GM12878 (cell line): Measurements from ENCODE around the gene KCNQ1.

Source experiments
- CBFB ChIP-seq: IDR thresholded peaks from 2 replicates; pipeline ENCODE4 v1.6.1; 2016; ENCODE audit warnings: antibody characterized with exemption, low read depth
- EP300 ChIP-seq, 2 experiments: fragments of 150-350 bp in 1 of 2; IDR thresholded peaks; 2 replicates each; pipeline ENCODE4 v1.6.1; 2011 to 2012; ENCODE audit warnings: low read depth in 2 of 2, low read length in 2 of 2, borderline replicate concordance in 1 of 2, improper control_type of control experiment in 1 of 2, inconsistent platforms in 1 of 2; ENCODE audit not compliant: control insufficient read depth in 1 of 2
- EZH2 ChIP-seq: IDR thresholded peaks from 2 replicates; pipeline ENCODE4 v1.6.1; 2012; ENCODE audit warnings: low read depth, mild to moderate bottlenecking, control low read depth, inconsistent platforms, low read length, borderline replicate concordance; ENCODE audit not compliant: control insufficient read depth
- NRF1 ChIP-seq: conservative IDR thresholded peaks from 2 replicates; pipeline ENCODE4 v1.6.1; 2011; ENCODE audit warnings: mild to moderate bottlenecking, low read depth, low read length, improper control_type of control experiment
- SRF ChIP-seq, 2 experiments: IDR thresholded peaks; 2 replicates each; pipeline ENCODE4 v1.6.1; 2011; ENCODE audit warnings: low read depth in 2 of 2, low read length in 2 of 2, mild to moderate bottlenecking in 1 of 2, moderate library complexity in 1 of 2
- YY1 ChIP-seq: IDR thresholded peaks from 2 replicates; pipeline ENCODE4 v1.6.1; 2011; ENCODE audit warnings: low read depth, mild to moderate bottlenecking, low read length
- TF ChIP-seq, protein P1 (sequence below): IDR thresholded peaks from 2 replicates; pipeline ENCODE4 v1.6.1; 2011; ENCODE audit warnings: low read depth, low read length, improper control_type of control experiment, borderline replicate concordance
- TF ChIP-seq, protein P2 (sequence below), 3 experiments: IDR thresholded peaks in 2 of 3; conservative IDR thresholded peaks in 1 of 3; 2 replicates each; pipeline ENCODE4 v1.5.1; 2011; ENCODE audit warnings: low read depth in 3 of 3, low read length in 3 of 3, mild to moderate bottlenecking in 3 of 3, control low read depth in 2 of 3, moderate library complexity in 2 of 3, inconsistent platforms in 1 of 3, mixed read lengths in 1 of 3; ENCODE audit not compliant: control insufficient read depth in 2 of 3, insufficient read depth in 1 of 3; ENCODE audit errors: extremely low read depth in 1 of 3
- TF ChIP-seq, protein P3 (sequence below): fragments of 450-650 bp; IDR thresholded peaks from 2 replicates; pipeline ENCODE4 v1.6.1; 2017; ENCODE audit warnings: mild to moderate bottlenecking, moderate library complexity
- TF ChIP-seq, protein P4 (sequence below): IDR thresholded peaks from 2 replicates; pipeline ENCODE4 v1.6.1; 2012; ENCODE audit warnings: mild to moderate bottlenecking, low read depth, low read length
- TF ChIP-seq, protein P5 (sequence below): IDR thresholded peaks from 2 replicates; pipeline ENCODE4 v1.6.1; 2011; ENCODE audit warnings: low read depth, mild to moderate bottlenecking, low read length, moderate library complexity, borderline replicate concordance; ENCODE audit errors: extremely low read depth

DNA sequence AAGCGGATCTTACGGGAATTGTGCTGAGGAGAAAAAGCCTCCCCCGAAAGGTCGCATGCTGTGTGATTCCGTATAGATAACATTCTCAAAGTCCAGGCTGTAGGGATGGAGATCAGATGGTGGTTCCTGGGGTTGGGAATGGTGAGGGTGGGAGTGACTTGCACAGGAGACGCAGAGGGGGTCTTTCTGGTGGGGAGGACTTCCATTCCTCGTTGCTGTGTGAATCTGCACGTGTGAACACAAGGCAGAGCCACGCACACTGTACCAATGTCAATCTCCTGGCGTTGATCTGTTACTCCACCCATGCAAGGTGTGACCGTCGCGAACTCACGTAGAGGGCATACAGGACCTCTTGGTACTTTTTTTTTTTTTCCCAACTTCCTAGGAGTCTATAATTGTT is 313.9 kb downstream of the KCNQ1 start:
- TF ChIP-seq YY1 (no peak), SRF (IDR thresholded peaks at IDR 0.05; ENCODE audit: low read depth in 2 of 2, low read length in 2 of 2) (no peak), CBFB (no peak), NRF1 (no peak), EZH2 (no peak), EP300 (IDR thresholded peaks at IDR 0.05; ENCODE audit: borderline replicate concordance in 1 of 2, control insufficient read depth in 1 of 2, low read depth in 2 of 2, low read length in 2 of 2) (no peak)
- TF ChIP-seq, protein P1, sequence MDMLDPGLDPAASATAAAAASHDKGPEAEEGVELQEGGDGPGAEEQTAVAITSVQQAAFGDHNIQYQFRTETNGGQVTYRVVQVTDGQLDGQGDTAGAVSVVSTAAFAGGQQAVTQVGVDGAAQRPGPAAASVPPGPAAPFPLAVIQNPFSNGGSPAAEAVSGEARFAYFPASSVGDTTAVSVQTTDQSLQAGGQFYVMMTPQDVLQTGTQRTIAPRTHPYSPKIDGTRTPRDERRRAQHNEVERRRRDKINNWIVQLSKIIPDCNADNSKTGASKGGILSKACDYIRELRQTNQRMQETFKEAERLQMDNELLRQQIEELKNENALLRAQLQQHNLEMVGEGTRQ, result no peak
- TF ChIP-seq, protein P2, sequence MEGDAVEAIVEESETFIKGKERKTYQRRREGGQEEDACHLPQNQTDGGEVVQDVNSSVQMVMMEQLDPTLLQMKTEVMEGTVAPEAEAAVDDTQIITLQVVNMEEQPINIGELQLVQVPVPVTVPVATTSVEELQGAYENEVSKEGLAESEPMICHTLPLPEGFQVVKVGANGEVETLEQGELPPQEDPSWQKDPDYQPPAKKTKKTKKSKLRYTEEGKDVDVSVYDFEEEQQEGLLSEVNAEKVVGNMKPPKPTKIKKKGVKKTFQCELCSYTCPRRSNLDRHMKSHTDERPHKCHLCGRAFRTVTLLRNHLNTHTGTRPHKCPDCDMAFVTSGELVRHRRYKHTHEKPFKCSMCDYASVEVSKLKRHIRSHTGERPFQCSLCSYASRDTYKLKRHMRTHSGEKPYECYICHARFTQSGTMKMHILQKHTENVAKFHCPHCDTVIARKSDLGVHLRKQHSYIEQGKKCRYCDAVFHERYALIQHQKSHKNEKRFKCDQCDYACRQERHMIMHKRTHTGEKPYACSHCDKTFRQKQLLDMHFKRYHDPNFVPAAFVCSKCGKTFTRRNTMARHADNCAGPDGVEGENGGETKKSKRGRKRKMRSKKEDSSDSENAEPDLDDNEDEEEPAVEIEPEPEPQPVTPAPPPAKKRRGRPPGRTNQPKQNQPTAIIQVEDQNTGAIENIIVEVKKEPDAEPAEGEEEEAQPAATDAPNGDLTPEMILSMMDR (IDR thresholded peaks at IDR 0.05 in 2 of 3, conservative IDR thresholded peaks at IDR 0.05 in 1 of 3; ENCODE audit: control insufficient read depth in 2 of 3, extremely low read depth in 1 of 3, insufficient read depth in 1 of 3, low read depth in 3 of 3, low read length in 3 of 3), result no peak
- TF ChIP-seq, protein P3, sequence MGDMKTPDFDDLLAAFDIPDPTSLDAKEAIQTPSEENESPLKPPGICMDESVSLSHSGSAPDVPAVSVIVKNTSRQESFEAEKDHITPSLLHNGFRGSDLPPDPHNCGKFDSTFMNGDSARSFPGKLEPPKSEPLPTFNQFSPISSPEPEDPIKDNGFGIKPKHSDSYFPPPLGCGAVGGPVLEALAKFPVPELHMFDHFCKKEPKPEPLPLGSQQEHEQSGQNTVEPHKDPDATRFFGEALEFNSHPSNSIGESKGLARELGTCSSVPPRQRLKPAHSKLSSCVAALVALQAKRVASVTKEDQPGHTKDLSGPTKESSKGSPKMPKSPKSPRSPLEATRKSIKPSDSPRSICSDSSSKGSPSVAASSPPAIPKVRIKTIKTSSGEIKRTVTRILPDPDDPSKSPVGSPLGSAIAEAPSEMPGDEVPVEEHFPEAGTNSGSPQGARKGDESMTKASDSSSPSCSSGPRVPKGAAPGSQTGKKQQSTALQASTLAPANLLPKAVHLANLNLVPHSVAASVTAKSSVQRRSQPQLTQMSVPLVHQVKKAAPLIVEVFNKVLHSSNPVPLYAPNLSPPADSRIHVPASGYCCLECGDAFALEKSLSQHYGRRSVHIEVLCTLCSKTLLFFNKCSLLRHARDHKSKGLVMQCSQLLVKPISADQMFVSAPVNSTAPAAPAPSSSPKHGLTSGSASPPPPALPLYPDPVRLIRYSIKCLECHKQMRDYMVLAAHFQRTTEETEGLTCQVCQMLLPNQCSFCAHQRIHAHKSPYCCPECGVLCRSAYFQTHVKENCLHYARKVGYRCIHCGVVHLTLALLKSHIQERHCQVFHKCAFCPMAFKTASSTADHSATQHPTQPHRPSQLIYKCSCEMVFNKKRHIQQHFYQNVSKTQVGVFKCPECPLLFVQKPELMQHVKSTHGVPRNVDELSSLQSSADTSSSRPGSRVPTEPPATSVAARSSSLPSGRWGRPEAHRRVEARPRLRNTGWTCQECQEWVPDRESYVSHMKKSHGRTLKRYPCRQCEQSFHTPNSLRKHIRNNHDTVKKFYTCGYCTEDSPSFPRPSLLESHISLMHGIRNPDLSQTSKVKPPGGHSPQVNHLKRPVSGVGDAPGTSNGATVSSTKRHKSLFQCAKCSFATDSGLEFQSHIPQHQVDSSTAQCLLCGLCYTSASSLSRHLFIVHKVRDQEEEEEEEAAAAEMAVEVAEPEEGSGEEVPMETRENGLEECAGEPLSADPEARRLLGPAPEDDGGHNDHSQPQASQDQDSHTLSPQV, result no peak
- TF ChIP-seq, protein P4, sequence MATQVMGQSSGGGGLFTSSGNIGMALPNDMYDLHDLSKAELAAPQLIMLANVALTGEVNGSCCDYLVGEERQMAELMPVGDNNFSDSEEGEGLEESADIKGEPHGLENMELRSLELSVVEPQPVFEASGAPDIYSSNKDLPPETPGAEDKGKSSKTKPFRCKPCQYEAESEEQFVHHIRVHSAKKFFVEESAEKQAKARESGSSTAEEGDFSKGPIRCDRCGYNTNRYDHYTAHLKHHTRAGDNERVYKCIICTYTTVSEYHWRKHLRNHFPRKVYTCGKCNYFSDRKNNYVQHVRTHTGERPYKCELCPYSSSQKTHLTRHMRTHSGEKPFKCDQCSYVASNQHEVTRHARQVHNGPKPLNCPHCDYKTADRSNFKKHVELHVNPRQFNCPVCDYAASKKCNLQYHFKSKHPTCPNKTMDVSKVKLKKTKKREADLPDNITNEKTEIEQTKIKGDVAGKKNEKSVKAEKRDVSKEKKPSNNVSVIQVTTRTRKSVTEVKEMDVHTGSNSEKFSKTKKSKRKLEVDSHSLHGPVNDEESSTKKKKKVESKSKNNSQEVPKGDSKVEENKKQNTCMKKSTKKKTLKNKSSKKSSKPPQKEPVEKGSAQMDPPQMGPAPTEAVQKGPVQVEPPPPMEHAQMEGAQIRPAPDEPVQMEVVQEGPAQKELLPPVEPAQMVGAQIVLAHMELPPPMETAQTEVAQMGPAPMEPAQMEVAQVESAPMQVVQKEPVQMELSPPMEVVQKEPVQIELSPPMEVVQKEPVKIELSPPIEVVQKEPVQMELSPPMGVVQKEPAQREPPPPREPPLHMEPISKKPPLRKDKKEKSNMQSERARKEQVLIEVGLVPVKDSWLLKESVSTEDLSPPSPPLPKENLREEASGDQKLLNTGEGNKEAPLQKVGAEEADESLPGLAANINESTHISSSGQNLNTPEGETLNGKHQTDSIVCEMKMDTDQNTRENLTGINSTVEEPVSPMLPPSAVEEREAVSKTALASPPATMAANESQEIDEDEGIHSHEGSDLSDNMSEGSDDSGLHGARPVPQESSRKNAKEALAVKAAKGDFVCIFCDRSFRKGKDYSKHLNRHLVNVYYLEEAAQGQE, result no peak
- TF ChIP-seq, protein P5, sequence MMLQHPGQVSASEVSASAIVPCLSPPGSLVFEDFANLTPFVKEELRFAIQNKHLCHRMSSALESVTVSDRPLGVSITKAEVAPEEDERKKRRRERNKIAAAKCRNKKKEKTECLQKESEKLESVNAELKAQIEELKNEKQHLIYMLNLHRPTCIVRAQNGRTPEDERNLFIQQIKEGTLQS, result no peak
